Measurements from ENCODE around the gene GCNT1. TPM values are rescaled to one million over a fixed set of nuclear protein-coding genes. Genes with fewer than 3 reads are reported as not detected.
"Not testable (repeated sequence)": the region's sequence is repeated elsewhere in the genome, so short reads cannot be mapped to it uniquely, and the experiment has no call there.

The GCNT1 gene
- total and polyA plus RNA-seq, 2 of the 13 experiments (the other 11 are each of a cell fraction or from before 2014, with no cell fraction given) = 0.55 to 1.7 TPM

DNA sequence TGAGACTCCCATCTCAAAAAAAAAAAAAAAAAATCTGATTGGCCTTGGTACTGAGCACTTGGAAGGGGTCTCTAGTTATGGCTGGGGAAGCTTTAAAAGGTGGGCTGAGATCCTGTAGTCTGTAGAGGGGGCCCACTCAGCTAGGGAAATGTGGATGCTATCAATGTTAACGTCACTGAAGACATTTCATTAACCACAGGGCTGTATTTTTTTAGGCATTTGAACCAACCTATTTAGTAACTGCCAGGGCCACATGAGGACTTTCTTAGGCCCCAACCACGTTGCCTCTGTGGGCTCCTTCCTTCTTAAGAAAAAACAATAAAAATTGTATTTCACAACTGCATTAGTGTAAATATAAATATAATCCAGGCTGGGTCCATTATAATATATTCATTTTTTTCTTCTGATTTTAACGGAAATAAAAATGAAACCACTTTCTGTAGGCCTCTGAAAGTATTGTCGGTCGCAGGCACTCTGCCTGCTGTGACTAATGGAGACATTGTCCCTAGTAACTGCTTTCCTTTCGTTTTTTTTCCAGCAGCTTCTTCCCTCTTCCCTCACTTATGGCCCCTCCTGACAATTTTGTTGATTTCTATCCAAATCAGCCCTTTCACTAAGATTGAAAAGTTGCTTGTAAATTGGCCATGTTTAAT is 71.6 kb downstream of the GCNT1 start (continued):
- TF ChIP-seq KAT8 (CRISPR knock-in tag; IDR thresholded peaks at IDR 0.05) (no peak), RFX1 (IDR thresholded peaks at IDR 0.05) (no peak)

- ChIA-PET POLR2A (no interaction called here), CTCF (ENCODE audit: low intra/inter-chr PET ratio, low total read pairs) (no interaction called here)
- Histone ChIP-seq H3K79me2 (ENCODE audit: insufficient read depth, low read length) (no peaks in the 10 kb centered on the region), H3K9me3 (ENCODE audit: low read length) (no peaks in the 10 kb centered on the region), H4K20me1 (ENCODE audit: insufficient read depth, low read length) (no peaks in the 10 kb centered on the region), H3K27ac (ENCODE audit: extremely low read length, insufficient read depth, low read length) (no peak overlapping the region), H3K9ac (ENCODE audit: insufficient read depth, low read depth, low read length) (no peak overlapping the region), H3K36me3 (replicated peaks in 1 of 2; ENCODE audit: control insufficient read depth in 1 of 2, insufficient read depth in 2 of 2, low read length in 2 of 2) (no peaks in the 10 kb centered on the region), H3K27me3 (ENCODE audit: control insufficient read depth in 1 of 2, insufficient read depth in 2 of 2, low read length in 2 of 2) (no peaks in the 10 kb centered on the region), H3K4me3 (replicated peaks in 1 of 3; ENCODE audit: insufficient read depth in 1 of 3, low read depth in 2 of 3, low read length in 3 of 3) (no peak overlapping the region), H3K4me2 (ENCODE audit: low read depth, low read length) (no peak overlapping the region), H2AFZ (ENCODE audit: low read length) (no peak overlapping the region), H3K4me1 (ENCODE audit: insufficient read depth, low read length) (no peaks in the 10 kb centered on the region)
- no TSS peak for BruUV-seq (replicated peaks)
- 13% methylated on average over 3 of the region's 3 CpGs for WGBS (ENCODE audit: low lambda C conversion rate)
- intact Hi-C loops (cut with micrococcal nuclease; ENCODE audit: unreplicated experiment) (no loop called here), in situ Hi-C loops (cut with HindIII; ENCODE audit: extremely low pct_ligation_motif_present, low pct_unique_long_range_greater_than_20kb) (no loop called here)
- no peak for ATAC-seq
- TF ChIP-seq GZF1 (CRISPR knock-in tag; IDR thresholded peaks at IDR 0.05) (no peak), ZEB1 (IDR thresholded peaks at IDR 0.05; ENCODE audit: insufficient replicate concordance, low read depth) (no peak), CREB1 (IDR thresholded peaks at IDR 0.05) (no peak), CREB1 (CRISPR knock-in tag; IDR thresholded peaks at IDR 0.05) (no peak), AKAP8 (CRISPR knock-in tag; IDR thresholded peaks at IDR 0.05) (no peak), ZNF768 (CRISPR knock-in tag; IDR thresholded peaks at IDR 0.05) (no peak)
- TF ChIP-seq, protein P1, sequence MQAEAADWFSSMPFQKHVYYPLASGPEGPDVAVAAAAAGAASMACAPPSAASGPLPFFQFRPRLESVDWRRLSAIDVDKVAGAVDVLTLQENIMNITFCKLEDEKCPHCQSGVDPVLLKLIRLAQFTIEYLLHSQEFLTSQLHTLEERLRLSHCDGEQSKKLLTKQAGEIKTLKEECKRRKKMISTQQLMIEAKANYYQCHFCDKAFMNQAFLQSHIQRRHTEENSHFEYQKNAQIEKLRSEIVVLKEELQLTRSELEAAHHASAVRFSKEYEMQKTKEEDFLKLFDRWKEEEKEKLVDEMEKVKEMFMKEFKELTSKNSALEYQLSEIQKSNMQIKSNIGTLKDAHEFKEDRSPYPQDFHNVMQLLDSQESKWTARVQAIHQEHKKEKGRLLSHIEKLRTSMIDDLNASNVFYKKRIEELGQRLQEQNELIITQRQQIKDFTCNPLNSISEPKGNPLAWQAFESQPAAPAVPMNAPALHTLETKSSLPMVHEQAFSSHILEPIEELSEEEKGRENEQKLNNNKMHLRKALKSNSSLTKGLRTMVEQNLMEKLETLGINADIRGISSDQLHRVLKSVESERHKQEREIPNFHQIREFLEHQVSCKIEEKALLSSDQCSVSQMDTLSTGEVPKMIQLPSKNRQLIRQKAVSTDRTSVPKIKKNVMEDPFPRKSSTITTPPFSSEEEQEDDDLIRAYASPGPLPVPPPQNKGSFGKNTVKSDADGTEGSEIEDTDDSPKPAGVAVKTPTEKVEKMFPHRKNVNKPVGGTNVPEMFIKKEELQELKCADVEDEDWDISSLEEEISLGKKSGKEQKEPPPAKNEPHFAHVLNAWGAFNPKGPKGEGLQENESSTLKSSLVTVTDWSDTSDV (CRISPR knock-in tag; IDR thresholded peaks at IDR 0.05) = no peak
- TF ChIP-seq, protein P2, sequence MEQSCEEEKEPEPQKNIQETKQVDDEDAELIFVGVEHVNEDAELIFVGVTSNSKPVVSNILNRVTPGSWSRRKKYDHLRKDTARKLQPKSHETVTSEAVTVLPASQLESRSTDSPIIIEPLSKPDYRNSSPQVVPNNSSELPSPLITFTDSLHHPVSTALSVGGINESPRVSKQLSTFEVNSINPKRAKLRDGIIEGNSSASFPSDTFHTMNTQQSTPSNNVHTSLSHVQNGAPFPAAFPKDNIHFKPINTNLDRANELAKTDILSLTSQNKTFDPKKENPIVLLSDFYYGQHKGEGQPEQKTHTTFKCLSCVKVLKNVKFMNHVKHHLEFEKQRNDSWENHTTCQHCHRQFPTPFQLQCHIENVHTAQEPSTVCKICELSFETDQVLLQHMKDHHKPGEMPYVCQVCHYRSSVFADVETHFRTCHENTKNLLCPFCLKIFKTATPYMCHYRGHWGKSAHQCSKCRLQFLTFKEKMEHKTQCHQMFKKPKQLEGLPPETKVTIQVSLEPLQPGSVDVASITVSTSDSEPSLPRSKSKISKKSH (CRISPR knock-in tag; IDR thresholded peaks at IDR 0.05; ENCODE audit: borderline replicate concordance) = no peak
- FAIRE-seq = no peak
- DNase-seq (ENCODE audit: low spot score) = no peak
Measured at GRCh38 chr9:76531231-76531780, 72.3 kb downstream of the GCNT1 start.

DNA sequence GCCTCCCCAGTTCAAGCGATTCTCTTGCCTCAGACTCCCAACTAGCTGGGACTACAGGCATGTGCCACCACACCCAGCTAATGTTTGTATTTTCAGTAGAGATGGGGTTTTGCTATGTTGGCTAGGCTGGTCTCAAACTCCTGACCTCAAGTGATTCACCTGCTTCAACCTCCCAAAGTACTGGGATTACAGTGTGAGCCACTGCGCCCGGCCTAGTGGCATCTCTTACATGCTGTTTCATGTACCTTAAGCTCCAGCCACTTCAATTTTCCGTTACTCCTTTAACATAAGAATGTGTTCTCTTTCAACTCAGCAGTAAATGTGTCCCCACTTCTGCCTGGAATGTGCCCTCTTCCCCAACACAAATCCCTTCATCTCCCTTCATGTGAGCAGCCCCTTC is 73.9 kb downstream of the GCNT1 start:
- H3K36me3 ChIP-seq (replicated peaks in 1 of 2; ENCODE audit: control insufficient read depth in 1 of 2, insufficient read depth in 2 of 2, low read length in 2 of 2); H3K9ac ChIP-seq (ENCODE audit: insufficient read depth, low read depth, low read length); CTCF ChIA-PET (ENCODE audit: low intra/inter-chr PET ratio, low total read pairs); H3K4me3 ChIP-seq (replicated peaks in 1 of 3; ENCODE audit: insufficient read depth in 1 of 3, low read depth in 2 of 3, low read length in 3 of 3); H3K79me2 ChIP-seq (ENCODE audit: insufficient read depth, low read length); H3K9me3 ChIP-seq (ENCODE audit: low read length); intact Hi-C loops (cut with micrococcal nuclease; ENCODE audit: unreplicated experiment); H3K27ac ChIP-seq (ENCODE audit: extremely low read length, insufficient read depth, low read length); BruUV-seq (replicated peaks); POLR2A ChIA-PET; ATAC-seq; DNase-seq (ENCODE audit: low spot score); H2AFZ ChIP-seq (ENCODE audit: low read length); H4K20me1 ChIP-seq (ENCODE audit: insufficient read depth, low read length); in situ Hi-C loops (cut with HindIII; ENCODE audit: extremely low pct_ligation_motif_present, low pct_unique_long_range_greater_than_20kb); H3K27me3 ChIP-seq (ENCODE audit: control insufficient read depth in 1 of 2, insufficient read depth in 2 of 2, low read length in 2 of 2); H3K4me1 ChIP-seq (ENCODE audit: insufficient read depth, low read length); FAIRE-seq; H3K4me2 ChIP-seq (ENCODE audit: low read depth, low read length): not testable (repeated sequence)
- WGBS (ENCODE audit: low lambda C conversion rate) = 52% methylated on average over 4 of the region's 4 CpGs
